ENCODE measurements around the gene NELFCD. TPM values are rescaled to one million over a fixed set of nuclear protein-coding genes. Genes with fewer than 3 reads are reported as not detected.

Gene NELFCD
- total RNA-seq, 1 donor = 46.7 TPM

DNA sequence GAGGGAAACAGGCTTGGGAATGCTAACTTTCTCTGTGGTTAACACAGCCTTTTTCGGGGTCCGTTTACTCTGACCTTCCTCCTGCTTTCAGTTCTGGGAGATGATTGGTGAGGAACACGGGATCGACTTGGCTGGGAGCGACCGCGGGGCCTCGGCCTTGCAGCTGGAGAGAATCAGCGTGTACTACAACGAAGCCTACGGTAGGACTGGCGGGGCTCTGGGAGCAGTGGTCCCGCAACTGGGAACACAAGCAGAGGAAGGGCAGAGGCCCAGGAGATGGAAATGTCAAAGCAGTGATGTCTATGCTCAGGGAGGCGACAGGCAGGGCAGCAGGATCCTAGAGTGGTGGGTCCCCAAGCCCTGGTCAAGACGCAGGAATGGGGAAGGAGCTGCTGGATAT, 41.7 kb downstream of the NELFCD start:
- Histone ChIP-seq H3K36me3 (ENCODE audit: insufficient read depth, low read length) (peaks cover 27% of the 10 kb centered on the region), H3K27me3 (ENCODE audit: insufficient read depth, low read length) (no peaks in the 10 kb centered on the region), H3K4me3 (ENCODE audit: insufficient read depth, low read length) (no peak overlapping the region), H3K4me2 (ENCODE audit: insufficient read depth, low read length) (no peak overlapping the region), H3K27ac (ENCODE audit: low read depth, low read length) (no peak overlapping the region), H3K4me1 (ENCODE audit: insufficient read depth, low read length) (peaks cover 18% of the 10 kb centered on the region), H2AFZ (ENCODE audit: low read length) (no peak overlapping the region), H3K79me2 (ENCODE audit: insufficient read depth, low read length) (peaks cover 45% of the 10 kb centered on the region), H4K20me1 (ENCODE audit: insufficient read depth, low read length) (peaks cover 19% of the 10 kb centered on the region), H3K9me3 (ENCODE audit: low read depth, low read length) (no peaks in the 10 kb centered on the region)
- TF ChIP-seq, protein P1, sequence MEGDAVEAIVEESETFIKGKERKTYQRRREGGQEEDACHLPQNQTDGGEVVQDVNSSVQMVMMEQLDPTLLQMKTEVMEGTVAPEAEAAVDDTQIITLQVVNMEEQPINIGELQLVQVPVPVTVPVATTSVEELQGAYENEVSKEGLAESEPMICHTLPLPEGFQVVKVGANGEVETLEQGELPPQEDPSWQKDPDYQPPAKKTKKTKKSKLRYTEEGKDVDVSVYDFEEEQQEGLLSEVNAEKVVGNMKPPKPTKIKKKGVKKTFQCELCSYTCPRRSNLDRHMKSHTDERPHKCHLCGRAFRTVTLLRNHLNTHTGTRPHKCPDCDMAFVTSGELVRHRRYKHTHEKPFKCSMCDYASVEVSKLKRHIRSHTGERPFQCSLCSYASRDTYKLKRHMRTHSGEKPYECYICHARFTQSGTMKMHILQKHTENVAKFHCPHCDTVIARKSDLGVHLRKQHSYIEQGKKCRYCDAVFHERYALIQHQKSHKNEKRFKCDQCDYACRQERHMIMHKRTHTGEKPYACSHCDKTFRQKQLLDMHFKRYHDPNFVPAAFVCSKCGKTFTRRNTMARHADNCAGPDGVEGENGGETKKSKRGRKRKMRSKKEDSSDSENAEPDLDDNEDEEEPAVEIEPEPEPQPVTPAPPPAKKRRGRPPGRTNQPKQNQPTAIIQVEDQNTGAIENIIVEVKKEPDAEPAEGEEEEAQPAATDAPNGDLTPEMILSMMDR (IDR thresholded peaks at IDR 0.05; ENCODE audit: extremely low read depth, low read depth, low read length) = no peak
- no peak for DNase-seq (ENCODE audit: insufficient read length, low spot score, missing footprints)

DNA sequence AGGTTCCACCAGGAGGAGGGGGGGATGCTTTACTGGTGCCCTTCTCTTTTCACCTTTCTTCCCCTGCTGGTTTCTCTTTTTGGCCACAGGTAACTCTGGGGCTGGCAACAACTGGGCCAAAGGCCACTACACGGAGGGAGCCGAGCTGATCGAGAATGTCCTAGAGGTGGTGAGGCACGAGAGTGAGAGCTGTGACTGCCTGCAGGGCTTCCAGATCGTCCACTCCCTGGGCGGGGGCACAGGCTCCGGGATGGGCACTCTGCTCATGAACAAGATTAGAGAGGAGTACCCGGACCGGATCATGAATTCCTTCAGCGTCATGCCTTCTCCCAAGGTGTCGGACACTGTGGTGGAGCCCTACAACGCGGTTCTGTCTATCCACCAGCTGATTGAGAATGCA, 42.6 kb downstream of the NELFCD start:
- Histone ChIP-seq H3K4me2 (ENCODE audit: insufficient read depth, low read length) (no peak overlapping the region), H3K27ac (ENCODE audit: low read depth, low read length) (no peak overlapping the region), H3K27me3 (ENCODE audit: insufficient read depth, low read length) (no peaks in the 10 kb centered on the region), H3K4me1 (ENCODE audit: insufficient read depth, low read length) (peaks cover 24% of the 10 kb centered on the region), H2AFZ (ENCODE audit: low read length) (no peak overlapping the region), H3K4me3 (ENCODE audit: insufficient read depth, low read length) (no peak overlapping the region), H4K20me1 (ENCODE audit: insufficient read depth, low read length) (peaks cover 24% of the 10 kb centered on the region), H3K36me3 (ENCODE audit: insufficient read depth, low read length) (peaks cover 29% of the 10 kb centered on the region), H3K9me3 (ENCODE audit: low read depth, low read length) (no peaks in the 10 kb centered on the region), H3K79me2 (ENCODE audit: insufficient read depth, low read length) (peaks cover 50% of the 10 kb centered on the region)
- TF ChIP-seq, protein P1 (IDR thresholded peaks at IDR 0.05; ENCODE audit: extremely low read depth, low read depth, low read length) = no peak
- DNase-seq (ENCODE audit: insufficient read length, low spot score, missing footprints) = no peak

DNA sequence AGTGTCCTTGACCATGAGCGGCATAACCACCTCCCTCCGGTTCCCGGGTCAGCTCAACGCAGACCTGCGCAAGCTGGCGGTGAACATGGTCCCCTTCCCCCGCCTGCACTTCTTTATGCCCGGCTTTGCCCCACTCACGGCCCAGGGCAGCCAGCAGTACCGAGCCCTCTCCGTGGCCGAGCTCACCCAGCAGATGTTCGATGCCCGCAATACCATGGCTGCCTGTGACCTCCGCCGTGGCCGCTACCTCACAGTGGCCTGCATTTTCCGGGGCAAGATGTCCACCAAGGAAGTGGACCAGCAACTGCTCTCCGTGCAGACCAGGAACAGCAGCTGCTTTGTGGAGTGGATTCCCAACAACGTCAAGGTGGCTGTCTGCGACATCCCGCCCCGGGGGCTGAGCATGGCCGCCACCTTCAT, 43.1 kb downstream of the NELFCD start:
- H3K4me1 ChIP-seq (ENCODE audit: insufficient read depth, low read length) = peaks cover 29% of the 10 kb centered on the region
- H3K9me3 ChIP-seq (ENCODE audit: low read depth, low read length) = no peaks in the 10 kb centered on the region
- no peak overlapping the region for H3K4me3 ChIP-seq (ENCODE audit: insufficient read depth, low read length)
- H3K27me3 ChIP-seq (ENCODE audit: insufficient read depth, low read length) = no peaks in the 10 kb centered on the region
- H2AFZ ChIP-seq (ENCODE audit: low read length) = no peak overlapping the region
- peaks cover 29% of the 10 kb centered on the region for H4K20me1 ChIP-seq (ENCODE audit: insufficient read depth, low read length)
- no peak overlapping the region for H3K4me2 ChIP-seq (ENCODE audit: insufficient read depth, low read length)
- no peak overlapping the region for H3K27ac ChIP-seq (ENCODE audit: low read depth, low read length)
- DNase-seq (ENCODE audit: insufficient read length, low spot score, missing footprints) = no peak
- peaks cover 55% of the 10 kb centered on the region for H3K79me2 ChIP-seq (ENCODE audit: insufficient read depth, low read length)
- peaks cover 34% of the 10 kb centered on the region for H3K36me3 ChIP-seq (ENCODE audit: insufficient read depth, low read length)
- TF ChIP-seq, protein P1 (IDR thresholded peaks at IDR 0.05; ENCODE audit: extremely low read depth, low read depth, low read length) = no peak

DNA sequence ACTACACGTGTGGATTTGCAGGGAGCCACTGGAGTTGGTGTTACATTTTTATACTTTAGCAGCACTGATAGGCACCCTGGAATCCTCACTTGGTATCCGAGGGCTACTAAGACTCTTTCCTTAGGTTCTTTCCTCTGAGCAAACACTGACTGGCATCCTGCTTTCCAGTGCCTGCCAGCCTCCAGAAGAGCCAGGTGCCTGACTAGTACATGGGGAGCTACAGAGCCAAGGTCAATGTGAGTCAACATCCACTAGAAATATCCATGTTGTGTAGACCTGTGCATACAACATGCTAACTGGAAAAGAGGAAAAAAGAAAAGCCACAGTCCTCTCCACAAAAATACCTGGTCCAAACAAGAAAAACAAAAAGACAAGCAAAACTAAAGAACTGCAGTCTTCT, 44.0 kb downstream of the NELFCD start:
- H3K4me1 ChIP-seq (ENCODE audit: insufficient read depth, low read length) = peaks cover 38% of the 10 kb centered on the region
- H3K79me2 ChIP-seq (ENCODE audit: insufficient read depth, low read length) = peaks cover 65% of the 10 kb centered on the region
- no peak overlapping the region for H2AFZ ChIP-seq (ENCODE audit: low read length)
- no peak overlapping the region for H3K4me2 ChIP-seq (ENCODE audit: insufficient read depth, low read length)
- TF ChIP-seq, protein P1 (IDR thresholded peaks at IDR 0.05; ENCODE audit: extremely low read depth, low read depth, low read length) = no peak
- no peaks in the 10 kb centered on the region for H3K27me3 ChIP-seq (ENCODE audit: insufficient read depth, low read length)
- H3K4me3 ChIP-seq (ENCODE audit: insufficient read depth, low read length) = no peak overlapping the region
- no peak for DNase-seq (ENCODE audit: insufficient read length, low spot score, missing footprints)
- H3K36me3 ChIP-seq (ENCODE audit: insufficient read depth, low read length) = peaks cover 35% of the 10 kb centered on the region
- H3K27ac ChIP-seq (ENCODE audit: low read depth, low read length) = no peak overlapping the region
- H3K9me3 ChIP-seq (ENCODE audit: low read depth, low read length) = no peaks in the 10 kb centered on the region
- peaks cover 29% of the 10 kb centered on the region for H4K20me1 ChIP-seq (ENCODE audit: insufficient read depth, low read length)

Measured in osteoblast (primary cell).